Stimulated activated CD8-positive, alpha-beta memory T cell treated with anti-CD3 and anti-CD28 coated beads, Interleukin-4, amount 100 ng/mL, for 24 hours (primary cell): ENCODE results near the gene RIC8B.

ENCODE experiments used
- DNase-seq: peaks from one replicate; pipeline ENCODE4 v3.0.0-alpha.2; 2020; ENCODE audit warnings: low read depth

RIC8B gene

GRCh38 chr12:106758349-106759110 is 16.0 kb upstream of the RIC8B start:
- no peak for DNase-seq

DNA sequence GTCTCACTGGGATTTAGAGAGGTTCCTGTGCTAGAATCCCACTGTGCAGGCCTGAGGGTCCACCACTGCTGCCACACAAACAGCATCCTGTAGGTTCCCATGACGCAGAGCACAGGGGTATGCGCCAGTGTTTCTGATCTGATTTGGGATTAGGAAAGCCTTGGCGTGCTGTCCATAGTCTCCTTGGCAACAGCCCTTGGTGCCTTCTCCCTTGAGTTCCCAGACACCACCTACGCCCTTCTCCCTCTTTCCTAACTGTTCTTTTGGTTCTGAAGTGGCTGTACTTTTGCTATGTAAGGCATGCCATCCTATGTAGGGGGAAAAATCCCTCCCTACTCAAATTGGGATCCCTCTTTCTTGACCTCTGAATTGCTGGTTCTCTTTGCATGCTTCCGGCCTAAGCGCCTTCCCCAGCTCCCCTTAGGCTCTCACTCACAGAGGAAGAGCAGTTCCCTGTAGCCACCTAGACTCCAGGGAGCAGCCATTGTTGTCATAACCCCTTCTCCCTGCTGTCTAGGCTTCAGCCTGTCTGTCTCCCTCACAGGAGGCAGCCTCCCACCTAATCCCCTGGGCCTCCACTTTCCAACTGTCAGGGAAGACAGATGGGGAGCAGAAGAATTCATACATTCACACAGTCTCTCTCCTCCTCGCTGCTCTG is 14.8 kb upstream of the RIC8B start:
- no peak for DNase-seq

DNA sequence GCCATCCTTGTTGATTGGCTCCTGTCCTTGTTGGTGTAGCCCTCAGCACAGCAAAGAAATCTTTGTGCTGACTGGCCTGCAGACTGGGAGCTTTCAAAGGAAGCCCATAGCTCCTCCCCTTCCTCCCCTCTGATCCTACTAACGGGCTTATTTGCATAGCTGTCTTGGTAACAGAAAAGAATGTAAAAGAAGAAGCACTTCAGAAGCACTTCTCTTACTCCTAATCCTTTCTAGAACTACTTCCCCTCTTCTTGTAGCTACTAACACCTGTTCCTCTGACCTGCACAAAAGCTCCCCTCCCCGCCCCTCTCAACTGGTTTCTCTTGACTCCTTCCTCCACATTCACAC is 14.3 kb upstream of the RIC8B start:
- no peak for DNase-seq

DNA sequence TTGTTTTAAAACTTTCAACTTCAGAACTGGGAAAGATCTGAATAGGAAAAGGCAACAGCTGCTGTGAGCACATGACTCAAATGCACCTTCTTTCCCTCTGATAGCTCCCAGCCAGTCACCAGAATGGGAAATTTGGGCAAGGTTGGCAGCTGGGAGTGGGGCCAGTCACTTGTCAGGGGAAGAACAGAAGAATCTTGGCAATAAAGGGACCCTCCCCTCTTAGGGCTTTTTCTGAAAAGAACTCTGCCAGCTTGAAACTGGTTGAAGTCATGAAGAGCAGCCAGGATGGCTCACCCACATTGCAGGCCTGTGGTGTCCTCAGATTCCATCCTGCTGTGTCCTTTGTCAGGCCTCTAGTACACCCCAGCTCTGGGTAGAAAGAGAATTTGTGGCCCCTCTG is 10.3 kb upstream of the RIC8B start:
- no peak for DNase-seq

- no peak for DNase-seq
These were observed 9.7 kb upstream of the RIC8B start for GRCh38 chr12:106764738-106765137.

GRCh38 chr12:106766393-106766826 is 8.1 kb upstream of the RIC8B start:
- DNase-seq, result no peak

GRCh38 chr12:106767206-106767605 is 7.3 kb upstream of the RIC8B start:
- no peak for DNase-seq

- DNase-seq, result no peak
These were observed 6.3 kb upstream of the RIC8B start for GRCh38 chr12:106767954-106768822.

GRCh38 chr12:106769078-106769477 is 5.4 kb upstream of the RIC8B start:
- DNase-seq, result no peak

GRCh38 chr12:106769546-106769945 is 4.9 kb upstream of the RIC8B start:
- no peak for DNase-seq

DNA sequence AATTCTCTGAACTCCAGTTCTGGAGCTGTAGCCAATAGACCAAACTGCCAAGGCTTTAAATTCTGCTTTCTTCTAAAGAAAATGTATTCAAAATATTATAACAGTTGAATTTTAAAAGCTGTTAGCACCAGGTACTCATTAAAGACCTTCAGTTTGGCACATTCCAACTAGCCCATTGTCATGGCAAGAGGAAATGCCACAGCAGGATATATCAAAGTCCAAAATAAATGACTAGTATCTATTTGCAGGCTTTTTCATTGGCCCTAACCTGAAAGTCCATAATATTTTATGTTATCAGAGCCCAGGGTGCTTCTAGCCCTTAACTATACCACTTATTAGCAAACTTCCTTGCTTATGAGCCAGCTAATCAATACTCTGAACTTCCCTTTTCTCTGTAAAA is 3.1 kb upstream of the RIC8B start:
- DNase-seq, result no peak

GRCh38 chr12:106773286-106774004 is 1.0 kb upstream of the RIC8B start:
- DNase-seq, result no peak

DNA sequence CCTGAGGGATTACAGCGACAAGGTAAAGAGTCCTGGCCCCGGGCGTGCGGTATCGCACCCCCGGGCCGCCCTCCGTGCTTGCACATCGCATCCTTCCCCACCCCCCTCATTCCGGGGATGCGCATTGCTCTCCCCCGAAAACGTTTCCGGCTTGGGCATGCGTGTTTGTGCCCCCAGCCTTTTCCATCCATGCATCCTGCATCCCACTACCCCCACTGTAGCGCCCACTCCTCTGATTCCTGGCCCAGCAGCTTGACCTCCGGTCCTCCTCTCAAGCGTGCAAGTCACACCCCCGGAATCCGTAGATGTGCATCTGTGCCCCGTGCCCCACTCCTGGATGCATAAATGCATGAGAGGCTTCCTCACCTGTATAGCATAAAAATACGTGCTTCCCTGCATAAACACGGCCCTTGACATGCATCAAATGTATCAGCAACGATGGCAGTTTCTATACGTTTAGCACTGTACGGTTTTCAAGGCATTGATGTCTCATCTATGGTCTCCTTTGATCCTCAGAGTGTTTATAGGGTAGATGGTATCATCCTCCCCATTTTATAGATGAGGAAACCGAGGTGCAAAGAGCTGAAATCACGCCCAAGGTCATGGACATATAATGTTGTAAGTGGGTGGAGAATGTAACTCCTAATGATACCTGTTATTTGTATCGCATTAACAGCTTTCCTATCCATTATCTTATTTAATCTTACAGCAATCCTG is 484 bp downstream of the RIC8B start:
- peak; percentile 4 for DNase-seq

- DNase-seq, result no peak
These were observed 2.4 kb downstream of the RIC8B start for GRCh38 chr12:106776897-106777296.

DNA sequence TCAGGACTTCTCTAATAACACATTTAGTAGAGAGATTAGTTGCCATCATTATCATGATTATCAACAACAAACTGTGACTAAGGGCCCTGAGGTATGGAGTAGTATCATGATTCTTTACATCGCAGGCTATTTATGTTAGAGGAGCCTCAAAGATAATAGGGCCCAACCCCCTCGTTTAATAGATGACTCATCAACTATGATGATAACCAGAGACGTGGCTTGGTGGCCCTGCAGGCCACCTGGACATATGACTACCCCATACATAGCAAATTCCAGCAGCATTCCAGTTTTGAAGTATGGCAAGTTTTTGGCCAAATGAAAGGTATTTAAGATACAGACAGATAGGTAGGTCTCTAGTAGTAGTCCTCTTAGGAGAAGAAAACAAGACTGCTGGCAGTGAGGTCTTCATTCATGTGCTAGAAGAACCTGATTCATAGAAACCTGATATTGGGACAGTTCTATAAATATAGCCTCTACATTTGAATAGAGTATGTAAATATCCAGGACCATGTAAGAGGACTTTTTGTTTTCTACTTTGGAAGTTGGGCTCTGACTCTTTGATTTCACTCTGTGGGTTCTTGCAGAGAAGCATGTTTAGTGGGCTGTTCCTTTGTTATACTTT is 5.6 kb downstream of the RIC8B start:
- no peak for DNase-seq

DNA sequence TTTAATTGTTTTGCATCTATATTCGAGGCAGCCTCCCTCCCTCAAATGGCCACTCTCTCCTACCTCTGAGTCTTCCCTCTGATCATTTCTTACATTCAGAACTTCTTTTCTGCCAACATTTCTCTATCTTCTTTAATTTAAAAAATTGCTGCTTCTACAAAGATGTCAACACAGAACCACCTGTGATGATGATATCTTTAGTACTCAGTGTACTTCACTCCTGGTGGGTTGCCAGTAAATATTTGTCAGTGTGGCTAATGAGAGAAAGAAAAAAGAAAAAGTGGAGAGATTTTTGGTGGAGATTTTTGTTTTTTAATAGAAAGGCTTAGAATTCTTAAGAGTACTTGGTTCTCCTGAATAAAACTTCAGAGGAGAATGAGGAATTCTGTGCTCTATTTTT is 8.1 kb downstream of the RIC8B start:
- no peak for DNase-seq

DNA sequence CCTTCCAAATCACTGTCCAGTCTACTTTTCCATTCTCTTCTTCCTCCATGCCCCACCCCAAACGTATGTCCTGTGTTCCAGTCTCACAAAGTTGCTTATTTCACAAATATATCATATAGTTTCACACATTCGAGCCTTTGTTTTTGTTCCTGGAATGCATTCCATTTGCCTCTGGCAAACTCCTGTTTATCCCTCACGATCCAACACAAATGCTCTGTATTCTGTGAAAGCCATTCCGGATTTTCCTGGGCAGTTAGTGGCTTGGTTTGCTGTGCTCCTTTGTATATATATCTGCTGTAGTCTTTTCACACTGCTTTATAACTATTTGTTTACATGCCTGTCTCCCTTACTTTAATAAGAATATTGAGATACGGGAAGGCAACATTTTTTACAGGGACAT is 9.0 kb downstream of the RIC8B start:
- DNase-seq, result no peak

- DNase-seq, result no peak
These were observed 15.5 kb downstream of the RIC8B start for GRCh38 chr12:106790020-106790419.

- DNase-seq, result no peak
These were observed 17.0 kb downstream of the RIC8B start for GRCh38 chr12:106791531-106791930.

DNA sequence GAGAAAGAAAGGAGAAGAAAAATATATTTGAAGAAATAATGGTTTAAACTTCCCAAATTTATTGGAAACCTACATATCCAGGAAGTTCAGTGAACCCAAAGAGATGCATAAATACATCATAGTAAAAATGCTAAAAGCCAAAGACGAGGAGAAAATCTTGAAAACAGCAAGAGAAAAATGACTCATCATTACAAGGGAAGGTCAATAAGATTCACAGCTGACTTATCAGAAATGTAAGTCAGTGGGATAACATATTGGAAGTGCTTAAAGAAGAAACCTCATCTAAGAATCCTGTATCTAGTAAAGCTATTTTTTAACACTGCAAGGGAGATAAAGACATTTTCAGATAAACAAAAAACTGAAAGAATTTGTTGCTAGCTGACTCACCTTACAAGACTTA is 19.9 kb downstream of the RIC8B start:
- no peak for DNase-seq

DNA sequence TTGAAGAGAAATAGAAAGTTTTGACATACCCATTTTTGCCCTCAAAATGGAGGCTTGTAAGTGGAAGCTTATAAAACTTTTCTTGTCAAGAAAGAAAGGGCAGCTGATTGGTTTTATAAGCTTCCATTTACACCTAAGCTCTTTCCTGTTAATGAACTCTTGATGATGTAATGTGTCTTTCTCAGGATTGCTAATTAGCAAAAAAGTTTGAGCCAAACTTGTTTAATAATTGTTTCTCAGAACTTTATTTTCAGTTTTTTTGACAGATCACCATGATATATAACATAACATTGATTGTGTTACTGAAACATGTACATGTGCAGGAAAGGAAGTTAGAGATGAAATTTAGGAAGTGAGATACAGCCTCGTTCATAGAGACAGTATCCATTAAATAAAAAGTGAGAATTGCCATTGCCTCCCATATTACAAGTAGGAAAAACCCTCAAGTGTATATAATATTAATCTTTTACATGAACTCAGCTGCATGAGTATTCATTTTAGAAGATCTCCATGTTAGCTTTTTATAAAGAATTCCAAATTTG is 26.8 kb downstream of the RIC8B start:
- DNase-seq, result no peak
